Measurements from ENCODE around the gene NPVF. TPM values are rescaled to one million over a fixed set of nuclear protein-coding genes. Genes with fewer than 3 reads are reported as not detected.

Gene NPVF
- polyA plus RNA-seq, 2 of the 4 experiments (the other 2 are of a cell fraction) = not detected

GRCh38 chr7:25216837-25217236 is 11.4 kb downstream of the NPVF start (continued):
- TF ChIP-seq TFCP2L1 (CRISPR knock-in tag; IDR thresholded peaks at IDR 0.05) (no peak), HOXA7 (CRISPR knock-in tag; IDR thresholded peaks at IDR 0.05) (no peak), ZFP36 (IDR thresholded peaks at IDR 0.05; ENCODE audit: borderline replicate concordance, partially characterized antibody) (no peak), BHLHE40 (IDR thresholded peaks at IDR 0.05; ENCODE audit: low read depth, low read length) (no peak), GATA3 (IDR thresholded peaks at IDR 0.05; ENCODE audit: borderline replicate concordance) (no peak), EP300 (IDR thresholded peaks at IDR 0.05) (no peak), RARB (CRISPR knock-in tag; IDR thresholded peaks at IDR 0.05) (no peak), MAX (IDR thresholded peaks at IDR 0.05) (no peak), REST (IDR thresholded peaks at IDR 0.05) (no peak), PBX3 (IDR thresholded peaks at IDR 0.05) (no peak), EHF (CRISPR knock-in tag; IDR thresholded peaks at IDR 0.05) (no peak), SMC3 (IDR thresholded peaks at IDR 0.05) (0 out of 3 replicates have a peak, but pooled peaks have one; percentile 20), RAD21 (conservative IDR thresholded peaks at IDR 0.05 in 1 of 2, IDR thresholded peaks at IDR 0.05 in 1 of 2) (peak in 1 of 2 experiments; percentile 27; a peak in 1 of 5 replicates), KDM5A (IDR thresholded peaks at IDR 0.05) (no peak), HOXB13 (CRISPR knock-in tag; IDR thresholded peaks at IDR 0.05; ENCODE audit: low read depth) (no peak), CTCF (IDR thresholded peaks at IDR 0.05) (peak; percentile 72)

- ATAC-seq = peak; percentile 70 to 81; a peak in 5 of 6 replicates
- Histone ChIP-seq H3K4me1 (no peaks in the 10 kb centered on the region), H3K9me3 (no peaks in the 10 kb centered on the region), H3K27ac (no peak overlapping the region), H3K4me2 (no peak overlapping the region), H3K4me3 (no peak overlapping the region)
- CTCF ChIA-PET = interaction anchor here (0.8 to 1.4 kb wide), 4 partner anchors 15 to 36 kb away, joined by 3 to 4 read pairs (median 3); a partner anchor contains a TSS
- POLR2A ChIA-PET = no interaction called here
- DNase-seq (ENCODE audit: low read depth in 1 of 2, low spot score in 1 of 2) = no peak
- TF ChIP-seq ZSCAN20 (CRISPR knock-in tag; IDR thresholded peaks at IDR 0.05) (no peak), MAZ (IDR thresholded peaks at IDR 0.05; ENCODE audit: borderline replicate concordance, low read depth, low read length) (no peak), POLR2AphosphoS2 (conservative IDR thresholded peaks at IDR 0.05; ENCODE audit: low read length) (no peak)
- FAIRE-seq = no peak
- 29% methylated on average over 8 of the region's 8 CpGs for WGBS (ENCODE audit: missing lambda C conversion rate)
Observed at GRCh38 chr7:25215694-25216335, 12.5 kb downstream of the NPVF start.
